Mesenchymal stem cell (in vitro differentiated cells and primary cell): Measurements from ENCODE around the gene CBX2.
A peak's percentile ranks its signal among the peaks of the same experiment; 100 is the strongest.

ENCODE experiments used
- DNase-seq: peaks from one replicate; pipeline ENCODE4 v3.0.0-alpha.2; 2013
- H2AFZ ChIP-seq: one replicate; pipeline ENCODE4 v1.6.1; 2013; ENCODE audit warnings: low read depth, mild to moderate bottlenecking, control low read depth, inconsistent platforms, low read length, moderate library complexity
- H2AK5ac ChIP-seq: 2 replicates; pipeline ENCODE4 v1.6.1; 2013; ENCODE audit warnings: low read length, moderate library complexity, mild to moderate bottlenecking, inconsistent platforms; ENCODE audit not compliant: severe bottlenecking
- H2BK120ac ChIP-seq: one replicate; pipeline ENCODE4 v1.6.1; 2013; ENCODE audit warnings: low read depth, mild to moderate bottlenecking, inconsistent platforms, low read length, moderate library complexity
- H2BK12ac ChIP-seq, 2 experiments: one replicate each; pipeline ENCODE4 v1.6.1; 2013; ENCODE audit warnings: inconsistent platforms in 2 of 2, low read length in 2 of 2, mild to moderate bottlenecking in 2 of 2, moderate library complexity in 2 of 2, control low read depth in 1 of 2
- H2BK15ac ChIP-seq: one replicate; pipeline ENCODE4 v1.6.1; 2013; ENCODE audit warnings: mild to moderate bottlenecking, low read depth, inconsistent platforms; ENCODE audit not compliant: poor library complexity, severe bottlenecking
- H2BK5ac ChIP-seq: 2 replicates; pipeline ENCODE4 v1.6.1; 2013; ENCODE audit warnings: low read depth, mild to moderate bottlenecking, low read length, control low read depth, inconsistent platforms; ENCODE audit not compliant: poor library complexity, severe bottlenecking
- H3K14ac ChIP-seq, 2 experiments: one replicate each; pipeline ENCODE4 v1.6.1; 2013; ENCODE audit warnings: inconsistent platforms in 2 of 2, low read length in 2 of 2, control low read depth in 1 of 2, mild to moderate bottlenecking in 1 of 2, moderate library complexity in 1 of 2
- H3K18ac ChIP-seq, 2 experiments: one replicate each; pipeline ENCODE4 v1.6.1; 2013; ENCODE audit warnings: inconsistent platforms in 2 of 2, low read length in 2 of 2, control low read depth in 1 of 2, low read depth in 1 of 2, mild to moderate bottlenecking in 1 of 2
- H3K23ac ChIP-seq, 2 experiments: one replicate each; pipeline ENCODE4 v1.6.1; 2013; ENCODE audit warnings: inconsistent platforms in 2 of 2, low read length in 2 of 2, mild to moderate bottlenecking in 2 of 2, moderate library complexity in 2 of 2, control low read depth in 1 of 2
- H3K27ac ChIP-seq: 2 replicates; pipeline ENCODE4 v1.5.1; 2013; ENCODE audit warnings: mild to moderate bottlenecking, moderate library complexity, low read length, control low read depth, inconsistent platforms; ENCODE audit not compliant: poor library complexity, severe bottlenecking
- H3K27me3 ChIP-seq, 2 experiments: 2 replicates each; pipeline versions ENCODE4 v1.6.1 to v1.7.0; 2013; ENCODE audit warnings: low read length in 2 of 2, mild to moderate bottlenecking in 2 of 2, moderate library complexity in 2 of 2, control low read depth in 1 of 2, inconsistent platforms in 1 of 2; ENCODE audit not compliant: control insufficient read depth in 1 of 2, insufficient read depth in 1 of 2
- H3K36me3 ChIP-seq, 2 experiments: 2 replicates each; pipeline versions ENCODE4 v1.6.1 to v1.7.0; 2013; ENCODE audit warnings: low read length in 2 of 2, control low read depth in 1 of 2, inconsistent platforms in 1 of 2, low read depth in 1 of 2, mild to moderate bottlenecking in 1 of 2; ENCODE audit not compliant: insufficient read depth in 2 of 2, control insufficient read depth in 1 of 2
- H3K4ac ChIP-seq, 2 experiments: one replicate each; pipeline ENCODE4 v1.6.1; 2013; ENCODE audit warnings: inconsistent platforms in 2 of 2, low read length in 2 of 2, mild to moderate bottlenecking in 2 of 2, moderate library complexity in 2 of 2, control low read depth in 1 of 2, low read depth in 1 of 2
- H3K4me1 ChIP-seq: 2 replicates; pipeline ENCODE4 v1.6.1; 2013; ENCODE audit warnings: low read depth, low read length, control low read depth; ENCODE audit not compliant: control insufficient read depth, insufficient read depth
- H3K4me2 ChIP-seq: 2 replicates; pipeline ENCODE4 v1.6.1; 2013; ENCODE audit warnings: low read length, mild to moderate bottlenecking, inconsistent platforms; ENCODE audit not compliant: poor library complexity, severe bottlenecking
- H3K4me3 ChIP-seq, 2 experiments: 2 replicates each; pipeline versions ENCODE4 v1.5.1 to v1.7.0; 2013; ENCODE audit warnings: low read length in 2 of 2, mild to moderate bottlenecking in 2 of 2, control low read depth in 1 of 2, low read depth in 1 of 2; ENCODE audit not compliant: insufficient read depth in 1 of 2
- H3K79me1 ChIP-seq: replicated peaks from 2 replicates; pipeline ENCODE4 v1.6.1; 2013; ENCODE audit warnings: mild to moderate bottlenecking, control low read depth, low read length, inconsistent platforms; ENCODE audit not compliant: poor library complexity, severe bottlenecking
- H3K9ac ChIP-seq: 2 replicates; pipeline ENCODE4 v1.7.0; 2013; ENCODE audit warnings: mild to moderate bottlenecking, low read length, moderate library complexity
- H3K9me3 ChIP-seq: 2 replicates; pipeline ENCODE4 v1.7.0; 2013; ENCODE audit warnings: mild to moderate bottlenecking, low read length; ENCODE audit not compliant: control insufficient read depth
- H4K8ac ChIP-seq: one replicate; pipeline ENCODE4 v1.6.1; 2013; ENCODE audit warnings: inconsistent platforms, mild to moderate bottlenecking, low read length, moderate library complexity
- H4K91ac ChIP-seq: one replicate; pipeline ENCODE4 v1.6.1; 2013; ENCODE audit warnings: mild to moderate bottlenecking, low read length, inconsistent platforms
- WGBS: methylation state at CpG from one replicate; pipeline ENCODE4 v1.1.7; 2013; ENCODE audit warnings: mixed read lengths; 5-methylcytosine and 5-hydroxymethylcytosine counted together

Gene CBX2

DNA sequence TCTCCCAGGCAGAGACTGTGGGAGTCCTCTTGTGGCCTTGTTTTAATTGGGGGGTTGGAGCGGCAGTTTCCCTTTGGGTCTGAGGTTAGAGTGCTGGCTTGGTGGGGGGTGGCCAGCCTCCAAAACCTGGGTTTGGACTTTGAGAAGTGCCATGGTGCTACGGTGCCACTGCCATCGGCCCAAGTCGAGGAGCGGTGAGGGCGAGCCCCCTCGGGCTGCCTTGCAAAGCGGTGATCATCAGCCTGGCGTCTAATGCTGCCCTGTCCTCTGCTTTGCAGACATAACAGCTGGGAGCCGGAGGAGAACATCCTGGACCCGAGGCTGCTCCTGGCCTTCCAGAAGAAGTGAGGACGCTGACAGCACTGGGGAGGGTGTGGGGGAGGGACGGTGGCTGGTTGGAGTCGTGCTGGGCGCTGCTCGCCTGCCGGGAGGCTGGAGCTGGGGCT is 1.2 kb downstream of the CBX2 start:
- no peaks in the 10 kb centered on the region for H3K79me1 ChIP-seq
- H3K27me3 ChIP-seq: peaks cover 27 to 80% of the 10 kb centered on the region in 2 experiments
- H3K9me3 ChIP-seq: no peaks in the 10 kb centered on the region
- H2AFZ ChIP-seq: no peak overlapping the region
- peaks cover 13% of the 10 kb centered on the region for H3K4me1 ChIP-seq
- no peak overlapping the region for H3K18ac ChIP-seq
- no peak overlapping the region for H3K4me3 ChIP-seq
- H3K27ac ChIP-seq: no peak overlapping the region
- H3K9ac ChIP-seq: no peak overlapping the region
- peak overlapping the region; percentile 81 for H3K4me2 ChIP-seq
- H2BK120ac ChIP-seq: no peak overlapping the region
- H2BK5ac ChIP-seq: no peak overlapping the region
- H3K4ac ChIP-seq: no peak overlapping the region
- H2AK5ac ChIP-seq: no peak overlapping the region
- no peak overlapping the region for H4K8ac ChIP-seq
- 7% methylated on average over 15 of the region's 17 CpGs for WGBS
- H3K36me3 ChIP-seq: peaks cover 0 to 16% of the 10 kb centered on the region in 2 experiments
- DNase-seq: peak; percentile 20
- no peak overlapping the region for H3K14ac ChIP-seq
- H3K23ac ChIP-seq: no peak overlapping the region
- H2BK12ac ChIP-seq: no peak overlapping the region
- no peak overlapping the region for H2BK15ac ChIP-seq
- H4K91ac ChIP-seq: no peak overlapping the region

DNA sequence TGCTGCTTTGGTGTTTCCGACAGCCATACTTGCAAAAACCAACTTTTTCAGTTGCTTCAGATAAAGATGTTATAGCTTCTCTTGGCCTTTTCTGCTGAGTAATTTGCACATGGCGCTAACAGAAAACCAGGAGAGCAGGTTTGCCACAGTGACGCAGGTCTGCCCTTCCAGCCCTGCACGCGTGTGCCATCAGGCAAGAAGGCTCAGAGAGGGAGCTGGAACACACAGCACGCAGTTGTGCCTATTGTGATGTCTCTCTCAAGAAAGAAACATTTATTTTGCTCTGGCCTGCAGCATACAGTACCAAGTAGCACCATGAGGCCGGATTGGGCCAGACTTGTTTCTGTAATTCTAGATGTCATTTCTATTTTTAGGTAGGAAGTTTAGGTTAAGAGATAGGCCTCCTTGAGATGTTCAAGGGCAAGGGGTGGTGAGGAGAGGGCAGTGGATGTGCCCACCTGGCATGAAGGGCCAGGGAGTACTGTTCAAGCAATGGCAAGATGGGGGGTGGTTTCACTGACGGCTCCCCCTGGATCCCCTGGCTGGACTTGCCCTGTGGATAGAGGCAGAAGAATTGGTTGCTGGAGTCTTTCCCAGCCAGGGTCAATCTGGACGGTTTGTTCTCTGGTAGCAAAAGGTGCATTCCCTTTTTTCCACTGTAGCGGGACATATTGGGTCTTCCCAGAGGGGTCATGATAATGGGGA is 1.9 kb downstream of the CBX2 start:
- Histone ChIP-seq H3K14ac (no peak overlapping the region), H3K23ac (no peak overlapping the region), H3K27ac (no peak overlapping the region), H3K4ac (no peak overlapping the region), H3K79me1 (no peaks in the 10 kb centered on the region), H3K27me3 (peaks cover 20 to 73% of the 10 kb centered on the region in 2 experiments), H3K9me3 (no peaks in the 10 kb centered on the region), H3K4me3 (no peak overlapping the region), H3K4me2 (no peak overlapping the region), H3K4me1 (peaks cover 13% of the 10 kb centered on the region), H3K36me3 (peaks cover 0 to 23% of the 10 kb centered on the region in 2 experiments), H2BK120ac (no peak overlapping the region), H2BK12ac (no peak overlapping the region), H2AK5ac (no peak overlapping the region), H4K8ac (no peak overlapping the region), H2BK15ac (no peak overlapping the region), H2AFZ (no peak overlapping the region), H2BK5ac (no peak overlapping the region), H4K91ac (no peak overlapping the region), H3K18ac (no peak overlapping the region), H3K9ac (no peak overlapping the region)
- 96% methylated on average over 10 of the region's 10 CpGs for WGBS
- DNase-seq: no peak

GRCh38 chr17:79781012-79781650 is 3.2 kb downstream of the CBX2 start:
- no peak overlapping the region for H2BK12ac ChIP-seq
- no peak overlapping the region for H3K18ac ChIP-seq
- peaks cover 11 to 73% of the 10 kb centered on the region in 2 experiments for H3K27me3 ChIP-seq
- WGBS: 96% methylated on average over 12 of the region's 12 CpGs
- H3K36me3 ChIP-seq: peaks cover 0 to 32% of the 10 kb centered on the region in 2 experiments
- H3K14ac ChIP-seq: no peak overlapping the region
- H4K91ac ChIP-seq: no peak overlapping the region
- H2BK5ac ChIP-seq: no peak overlapping the region
- no peak overlapping the region for H2BK15ac ChIP-seq
- no peak overlapping the region for H3K9ac ChIP-seq
- no peaks in the 10 kb centered on the region for H3K9me3 ChIP-seq
- DNase-seq: no peak
- H3K4me2 ChIP-seq: no peak overlapping the region
- H2AK5ac ChIP-seq: no peak overlapping the region
- H3K4me3 ChIP-seq: no peak overlapping the region
- peaks cover 13% of the 10 kb centered on the region for H3K4me1 ChIP-seq
- no peak overlapping the region for H2AFZ ChIP-seq
- H3K79me1 ChIP-seq: no peaks in the 10 kb centered on the region
- no peak overlapping the region for H4K8ac ChIP-seq
- no peak overlapping the region for H2BK120ac ChIP-seq
- H3K23ac ChIP-seq: no peak overlapping the region
- H3K27ac ChIP-seq: no peak overlapping the region
- H3K4ac ChIP-seq: no peak overlapping the region

GRCh38 chr17:79781736-79782575 is 4.0 kb downstream of the CBX2 start:
- H2AK5ac ChIP-seq: no peak overlapping the region
- no peak overlapping the region for H3K18ac ChIP-seq
- H2BK12ac ChIP-seq: no peak overlapping the region
- H3K9ac ChIP-seq: no peak overlapping the region
- H3K36me3 ChIP-seq: peaks cover 0 to 32% of the 10 kb centered on the region in 2 experiments
- H4K91ac ChIP-seq: no peak overlapping the region
- H4K8ac ChIP-seq: no peak overlapping the region
- H3K4ac ChIP-seq: no peak overlapping the region
- WGBS: 95% methylated on average over 27 of the region's 27 CpGs
- H3K14ac ChIP-seq: no peak overlapping the region
- H3K9me3 ChIP-seq: no peaks in the 10 kb centered on the region
- peaks cover 10 to 73% of the 10 kb centered on the region in 2 experiments for H3K27me3 ChIP-seq
- H2AFZ ChIP-seq: no peak overlapping the region
- no peak overlapping the region for H2BK5ac ChIP-seq
- peaks cover 13% of the 10 kb centered on the region for H3K4me1 ChIP-seq
- no peak overlapping the region for H2BK15ac ChIP-seq
- no peak for DNase-seq
- no peak overlapping the region for H3K4me2 ChIP-seq
- no peak overlapping the region for H2BK120ac ChIP-seq
- no peak overlapping the region for H3K4me3 ChIP-seq
- no peak overlapping the region for H3K27ac ChIP-seq
- H3K23ac ChIP-seq: no peak overlapping the region
- no peaks in the 10 kb centered on the region for H3K79me1 ChIP-seq
